ENCODE data around the gene IL21. TPM values are rescaled to one million over a fixed set of nuclear protein-coding genes. Genes with fewer than 3 reads are reported as not detected.
"Not testable (repeated sequence)": the region's sequence is repeated elsewhere in the genome, so short reads cannot be mapped to it uniquely, and the experiment has no call there.

Gene IL21
- total RNA-seq, 1 donor from 2014 or later, result not detected

- ATAC-seq, result no peak
These were observed 43.7 kb downstream of the IL21 start for GRCh38 chr4:122577189-122577553.

DNA sequence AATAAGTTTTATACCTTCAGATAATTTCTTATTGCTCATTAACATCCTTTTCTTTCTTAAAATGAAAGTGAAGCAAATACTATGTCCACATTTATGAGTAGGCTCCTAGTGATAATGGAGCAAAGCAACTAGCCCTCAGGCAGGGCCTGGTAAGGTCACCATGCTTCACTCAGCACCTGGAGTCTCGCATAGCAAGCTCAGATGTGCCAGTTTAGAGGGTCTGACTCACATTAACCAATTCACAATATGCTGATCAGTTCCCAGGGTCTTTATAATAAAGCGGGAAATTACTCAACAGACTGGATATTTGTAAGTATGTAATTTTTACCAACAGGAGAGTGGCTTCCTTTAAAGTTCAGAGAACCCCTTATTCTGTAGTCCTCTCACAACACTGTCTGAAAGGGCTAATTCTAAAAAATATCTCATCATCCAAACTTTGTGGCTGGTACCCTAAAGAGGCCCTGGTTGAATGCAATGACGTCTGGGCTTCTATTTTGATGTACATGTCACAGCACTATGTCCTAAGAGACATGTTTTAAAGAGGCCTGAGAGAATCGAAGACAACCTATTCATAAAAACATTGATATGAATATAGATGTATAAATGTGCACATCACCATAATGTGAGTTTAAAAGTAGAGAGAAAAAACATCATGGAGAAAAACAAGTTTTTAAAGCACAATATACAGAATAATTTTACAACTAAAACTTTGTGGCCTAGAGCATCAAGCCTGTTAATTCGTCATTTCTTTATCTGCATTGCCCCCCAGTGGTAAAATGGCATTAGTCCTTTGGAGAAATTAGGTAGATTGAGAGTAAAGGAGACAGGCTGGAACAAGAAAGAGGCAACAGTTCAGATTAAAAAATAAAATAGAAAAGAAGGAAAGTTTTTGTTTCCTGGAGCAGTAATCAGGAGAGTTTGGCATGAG lies 44.3 kb downstream of the IL21 start:
- ATAC-seq, result no peak

DNA sequence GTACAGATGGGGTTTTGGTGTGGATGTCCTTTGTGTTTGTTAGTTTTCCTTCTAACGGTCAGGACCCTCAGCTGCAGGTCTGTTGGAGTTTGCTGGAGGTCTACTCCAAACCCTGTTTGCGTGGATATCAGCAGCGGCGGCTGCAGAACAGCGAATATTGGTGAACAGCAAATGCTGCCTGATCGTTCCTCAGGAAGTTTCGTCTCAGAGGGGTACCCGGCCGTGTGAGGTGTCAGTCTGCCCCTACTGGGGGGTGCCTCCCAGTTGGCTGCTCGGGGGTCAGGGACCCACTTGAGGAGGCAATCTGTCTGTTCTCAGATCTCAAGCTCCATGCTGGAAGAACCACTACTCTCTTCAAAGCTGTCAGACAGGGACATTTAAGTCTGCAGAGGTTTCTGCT lies 46.5 kb downstream of the IL21 start:
- ATAC-seq, result not testable (repeated sequence)

DNA sequence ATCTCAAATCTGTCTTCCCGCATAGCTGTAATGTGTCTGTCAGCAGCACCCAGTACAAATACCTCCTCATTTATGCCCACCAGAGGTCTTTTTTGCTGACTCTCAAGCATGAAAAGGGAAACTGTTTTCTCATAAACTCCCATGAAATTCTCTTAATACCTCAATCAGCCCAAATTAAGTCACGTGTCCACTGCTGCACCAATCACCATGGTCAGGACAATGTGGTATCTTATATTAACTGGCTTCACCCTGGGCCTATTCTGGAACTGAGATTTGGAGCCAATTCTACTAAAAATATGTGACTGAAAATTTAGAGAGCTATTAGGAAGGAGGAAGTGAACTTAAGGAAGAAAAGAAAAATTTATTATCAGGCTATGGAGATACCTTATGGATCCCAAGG lies 58.4 kb downstream of the IL21 start:
- ATAC-seq, result no peak

Other genes with a start within 250 kb of the IL21 start
- gene ADAD1, start 242.1 kb downstream of the IL21 start, total RNA-seq, result not detected
- gene IL2, start 164.3 kb downstream of the IL21 start, total RNA-seq, result not detected
- 1.00 TPM for gene BBS12, start 111.6 kb upstream of the IL21 start, total RNA-seq
- gene FGF2, start 205.8 kb upstream of the IL21 start, total RNA-seq, result 0.68 TPM